ENCODE data around the gene RNLS.

RNLS gene

DNA sequence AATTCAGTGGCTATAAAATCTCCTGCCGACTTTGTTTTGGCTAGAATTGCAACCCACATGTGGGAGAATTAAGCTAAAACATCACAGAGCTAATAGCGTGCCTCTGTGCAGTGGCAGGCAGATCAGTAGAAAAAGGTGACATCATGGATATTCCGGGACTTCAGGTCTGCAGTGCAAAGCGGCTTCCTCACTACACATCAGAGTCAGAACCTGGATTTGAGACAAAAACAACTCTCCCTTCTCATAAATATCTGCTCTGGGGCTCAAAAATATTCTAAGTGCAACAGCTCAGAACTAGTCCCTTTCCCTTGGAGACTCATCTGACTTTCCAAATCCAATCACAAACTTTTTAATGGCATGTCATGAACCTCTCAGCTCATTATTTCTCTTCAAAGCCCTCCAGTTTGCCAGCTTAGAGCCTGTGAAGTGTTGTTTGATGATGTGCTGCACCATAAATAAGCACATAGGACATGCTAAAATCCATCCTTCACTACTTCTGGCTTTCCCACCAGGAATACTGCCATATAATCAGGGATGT, 337.1 kb downstream of the RNLS start:
- DNase-seq = no peak

GRCh38 chr10:88244781-88245625, 338.1 kb downstream of the RNLS start:
- no peak for DNase-seq

- no peak for DNase-seq
Observed at GRCh38 chr10:88243836-88244730, 339.0 kb downstream of the RNLS start.

- no peak for DNase-seq
Observed at GRCh38 chr10:88243202-88243744, 339.8 kb downstream of the RNLS start.

GRCh38 chr10:88241501-88241900, 341.6 kb downstream of the RNLS start:
- no peak for DNase-seq

DNA sequence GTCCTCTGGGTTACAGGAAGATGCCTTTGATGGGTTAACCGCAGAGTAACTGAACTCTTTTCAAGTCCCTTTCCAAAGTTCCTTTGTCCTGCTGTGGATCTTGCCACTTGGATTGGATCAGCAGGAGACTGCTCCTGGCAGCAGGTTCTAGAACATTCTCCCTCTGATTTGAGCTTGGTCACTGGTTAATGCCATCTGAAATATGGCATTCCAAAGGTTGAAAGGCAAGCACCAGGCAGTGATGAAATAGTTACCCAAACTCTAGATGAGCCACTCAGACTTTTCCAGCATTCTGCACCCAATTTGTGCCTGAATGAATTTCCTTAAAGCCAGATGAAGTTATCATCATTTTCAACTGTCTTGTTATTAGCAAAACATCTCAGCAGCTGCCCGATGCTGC, 343.9 kb downstream of the RNLS start:
- no peak for DNase-seq

- DNase-seq = no peak
Observed at GRCh38 chr10:88238615-88238914, 344.6 kb downstream of the RNLS start.

- DNase-seq = no peak
Observed at GRCh38 chr10:88237896-88238614, 345.1 kb downstream of the RNLS start.

- DNase-seq = no peak
Observed at GRCh38 chr10:88236121-88236743, 346.9 kb downstream of the RNLS start.

DNA sequence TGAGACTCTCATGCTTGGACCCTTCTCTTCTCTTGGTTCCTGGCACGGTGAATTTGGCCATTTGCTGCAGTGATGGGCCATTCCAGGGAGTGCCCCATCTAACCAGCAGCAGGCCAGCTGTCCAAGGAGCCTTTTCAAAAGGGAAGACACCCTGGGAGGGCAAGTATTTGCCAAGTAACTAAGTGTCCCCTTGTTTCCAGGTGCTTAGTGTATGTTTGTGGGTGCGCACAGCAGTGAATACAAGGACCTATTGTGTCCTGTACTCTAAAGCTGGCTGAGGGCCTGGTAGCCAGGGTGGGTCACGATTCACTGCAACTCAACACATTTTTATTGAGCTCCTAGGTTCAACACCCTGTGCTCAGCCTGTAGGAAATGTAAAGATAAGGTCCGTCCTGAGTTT, 348.8 kb downstream of the RNLS start:
- no peak for DNase-seq

GRCh38 chr10:88233870-88234269, 349.2 kb downstream of the RNLS start:
- DNase-seq = no peak

DNA sequence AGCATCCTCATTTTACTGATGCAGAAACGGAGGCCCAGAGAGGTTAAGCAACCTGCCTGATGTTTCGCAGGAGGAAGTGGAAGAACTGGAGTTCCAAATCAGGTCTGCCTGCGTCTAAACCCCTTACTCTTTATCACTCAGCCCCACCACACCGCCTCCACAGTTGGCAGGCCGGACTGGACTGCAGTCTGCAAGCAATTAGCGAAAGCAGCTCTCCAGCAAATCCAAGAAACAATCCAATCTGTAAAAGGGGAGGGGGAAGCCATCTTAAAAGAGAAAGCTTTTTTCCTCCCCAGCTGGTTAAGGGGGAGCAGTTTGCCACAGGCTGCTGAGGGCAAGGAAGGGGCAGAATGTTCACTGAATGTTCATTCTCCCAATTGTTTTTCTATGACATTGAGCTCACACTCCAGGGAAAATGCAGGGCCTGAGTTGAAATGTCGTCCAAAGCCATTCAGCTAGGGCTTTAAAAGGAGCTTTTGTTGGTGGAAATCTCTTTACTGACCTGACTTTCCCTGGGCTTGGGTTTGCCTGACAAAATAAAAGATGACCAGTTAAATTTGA, 350.1 kb downstream of the RNLS start:
- no peak for DNase-seq

- no peak for DNase-seq
Observed at GRCh38 chr10:88232029-88232895, 350.9 kb downstream of the RNLS start.

- no peak for DNase-seq
Observed at GRCh38 chr10:88230251-88230650, 352.9 kb downstream of the RNLS start.

GRCh38 chr10:88228130-88228529, 355.0 kb downstream of the RNLS start:
- no peak for DNase-seq

GRCh38 chr10:88227342-88228018, 355.6 kb downstream of the RNLS start:
- no peak for DNase-seq

DNA sequence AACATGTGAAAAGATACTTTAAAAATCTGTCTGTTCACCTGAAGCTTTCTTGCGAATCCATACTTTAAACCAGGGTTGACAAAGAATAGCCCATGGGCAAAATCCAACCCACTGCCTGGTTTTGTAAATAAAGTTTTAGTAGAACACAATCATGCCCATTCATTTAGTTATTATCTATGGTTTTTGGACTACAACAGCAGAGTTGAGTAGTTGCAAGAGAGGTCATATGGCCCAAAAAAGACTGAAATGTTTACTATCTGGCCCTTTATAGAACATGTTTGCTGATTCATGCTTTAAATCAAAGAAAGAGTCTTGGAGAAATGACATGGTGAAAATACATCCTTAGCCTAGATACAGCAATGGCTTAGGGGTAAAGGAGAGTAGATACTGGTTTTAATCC, 356.2 kb downstream of the RNLS start:
- DNase-seq = no peak

GRCh38 chr10:88226071-88226659, 357.0 kb downstream of the RNLS start:
- DNase-seq = no peak
